NCI-H1417 treated with DMSO at 0.1 percent for 48 hours (cell line): ENCODE measurements around the gene WNT3A.

Source experiments
- DNase-seq: peaks from one replicate; lab custom pipeline; 2025; lab: John Stamatoyannopoulos, UW

Gene WNT3A

GRCh38 chr1:227999056-227999930 is 7.5 kb upstream of the WNT3A start:
- no peak for DNase-seq

DNA sequence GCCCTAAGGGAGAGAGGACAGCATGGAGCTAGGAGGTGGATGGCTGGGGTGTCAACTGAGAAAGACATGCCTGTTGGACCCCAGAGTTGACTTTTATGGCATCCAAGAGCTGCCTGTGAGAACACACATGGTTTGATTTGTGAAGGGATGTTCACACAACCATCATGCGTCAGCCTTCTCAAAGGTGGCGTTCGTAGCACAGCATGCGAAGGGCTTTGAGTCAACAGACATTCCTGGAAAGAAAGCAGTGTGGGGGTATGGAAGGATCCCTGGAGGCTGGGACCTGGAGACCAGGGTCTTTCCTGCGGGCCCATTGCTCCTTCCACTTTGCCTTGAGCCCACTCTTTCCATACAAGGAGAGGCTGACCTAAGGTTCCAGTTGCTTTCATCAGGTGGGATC is 6.4 kb upstream of the WNT3A start:
- no peak for DNase-seq

DNA sequence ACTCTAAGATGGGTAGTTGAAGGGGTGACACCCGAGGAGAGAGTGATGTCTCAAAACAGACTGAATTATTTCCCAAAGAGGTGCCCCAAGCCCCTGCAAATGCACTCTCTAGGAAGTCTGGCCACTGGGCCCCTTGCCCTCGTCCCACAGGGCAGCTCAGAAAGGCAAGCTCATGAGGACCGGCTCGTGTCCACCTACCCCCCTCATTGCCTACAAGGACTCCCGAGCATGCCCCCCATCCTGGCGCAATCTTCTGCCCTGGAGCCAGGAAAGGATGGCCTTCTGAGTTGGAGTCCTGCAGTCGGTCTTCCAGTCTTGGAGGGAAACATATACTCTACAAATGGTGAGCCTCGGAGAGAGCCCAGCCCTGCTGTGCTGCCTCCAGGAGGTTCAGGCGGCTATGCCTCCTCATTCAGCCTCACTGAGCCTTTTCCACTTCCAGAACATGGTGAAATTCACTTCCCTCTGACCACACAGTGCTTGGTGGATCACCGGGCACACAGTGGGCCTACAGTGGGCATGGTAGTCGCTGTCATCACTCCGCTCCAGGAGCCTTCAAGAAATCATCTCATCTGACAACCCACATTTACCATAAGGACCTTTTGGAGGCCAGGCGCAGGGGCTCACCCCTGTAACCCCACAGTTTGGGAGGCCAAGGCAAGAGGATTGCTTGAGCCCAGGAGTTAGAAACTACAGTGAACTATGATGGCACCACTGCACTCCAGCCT is 5.8 kb upstream of the WNT3A start:
- no peak for DNase-seq

- DNase-seq = no peak
These were observed 4.9 kb upstream of the WNT3A start for GRCh38 chr1:228001738-228002535.

DNA sequence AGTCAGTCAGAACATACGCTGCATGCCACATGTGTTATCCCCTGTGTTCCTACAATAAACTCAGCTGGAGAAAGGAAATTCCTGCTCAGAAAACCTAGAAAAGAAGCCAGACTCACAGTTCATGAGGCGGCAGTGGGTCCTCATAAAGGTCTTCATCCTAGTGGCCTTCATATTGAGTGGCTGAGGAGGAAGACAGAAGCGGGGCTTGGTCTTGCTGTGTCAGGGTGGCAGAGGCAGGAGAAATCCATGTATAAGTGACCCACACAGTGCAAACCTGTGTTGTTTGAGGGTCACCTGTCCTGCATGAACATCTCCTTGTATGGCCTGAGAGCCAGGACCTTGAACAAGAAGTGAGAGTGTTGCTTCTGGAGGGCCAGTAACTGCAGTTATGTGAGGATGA is 4.0 kb upstream of the WNT3A start:
- DNase-seq = no peak

DNA sequence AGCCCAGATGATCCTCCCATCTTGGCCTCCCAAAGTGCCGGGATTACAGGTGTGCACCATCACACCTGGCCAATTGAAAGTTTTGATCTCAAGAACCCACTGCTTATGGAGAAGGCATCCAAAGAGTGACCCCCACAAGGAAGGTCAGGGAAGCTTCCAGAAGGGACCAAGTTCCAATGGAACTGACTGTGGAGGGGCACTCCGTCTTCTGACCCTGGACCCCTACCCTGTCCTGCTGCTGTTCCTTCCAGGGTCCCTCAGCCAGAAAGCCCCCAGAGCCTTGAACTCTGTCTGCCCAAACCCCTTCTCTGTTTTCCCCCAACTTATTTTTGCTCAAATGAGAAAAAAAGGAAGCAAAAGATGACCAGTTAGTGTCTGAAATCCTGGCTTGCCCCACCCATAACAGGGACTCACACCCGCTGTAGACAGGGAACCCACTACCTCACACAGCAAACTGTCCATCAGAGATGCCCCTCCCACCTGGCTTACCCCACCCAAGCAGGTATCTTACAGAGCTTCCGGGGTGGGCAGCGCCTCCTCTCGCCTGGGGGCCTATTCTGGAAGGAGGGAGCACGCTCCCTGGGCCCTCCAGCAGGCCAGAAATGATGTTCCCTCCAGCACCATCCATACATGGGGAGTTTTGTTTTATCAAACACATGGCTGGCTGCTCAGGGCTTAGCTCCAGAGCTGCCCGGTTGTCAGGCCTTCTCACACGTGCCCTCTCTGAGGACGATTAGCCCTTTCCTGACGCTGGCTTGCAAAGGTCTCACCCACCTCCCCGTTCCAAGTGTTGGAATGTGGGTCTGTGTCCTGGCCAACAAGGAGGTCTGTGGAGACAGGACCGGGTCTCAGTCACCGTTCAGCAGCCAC is 3.1 kb upstream of the WNT3A start:
- DNase-seq = no peak

DNA sequence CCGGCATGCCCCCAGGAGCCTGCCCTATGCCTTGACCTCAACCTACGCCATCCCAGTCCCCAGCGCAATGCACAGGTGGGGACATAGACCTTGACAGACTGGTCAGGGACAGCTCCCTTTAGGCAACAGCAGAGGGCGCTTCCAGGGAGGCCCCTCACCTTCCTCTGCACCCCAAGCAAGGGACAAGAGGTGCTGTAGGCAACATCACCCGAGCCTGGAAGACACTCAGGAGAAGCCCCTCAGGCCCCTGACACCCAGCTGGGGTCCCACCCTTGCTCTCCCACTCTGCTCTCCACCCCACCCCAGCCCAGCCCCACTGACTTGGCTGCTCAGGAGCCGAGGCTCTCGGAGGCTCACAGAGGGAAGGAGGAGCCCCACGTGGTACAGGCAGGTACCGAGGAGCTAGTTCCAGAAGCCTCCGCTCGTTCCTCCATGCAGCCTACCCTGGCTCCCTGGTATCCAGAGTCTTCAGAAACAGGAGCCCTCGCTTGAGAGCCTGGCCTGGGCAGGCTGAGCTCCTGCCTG is 2.4 kb upstream of the WNT3A start:
- DNase-seq = no peak

- no peak for DNase-seq
These were observed 1.8 kb upstream of the WNT3A start for GRCh38 chr1:228004856-228005462.

DNA sequence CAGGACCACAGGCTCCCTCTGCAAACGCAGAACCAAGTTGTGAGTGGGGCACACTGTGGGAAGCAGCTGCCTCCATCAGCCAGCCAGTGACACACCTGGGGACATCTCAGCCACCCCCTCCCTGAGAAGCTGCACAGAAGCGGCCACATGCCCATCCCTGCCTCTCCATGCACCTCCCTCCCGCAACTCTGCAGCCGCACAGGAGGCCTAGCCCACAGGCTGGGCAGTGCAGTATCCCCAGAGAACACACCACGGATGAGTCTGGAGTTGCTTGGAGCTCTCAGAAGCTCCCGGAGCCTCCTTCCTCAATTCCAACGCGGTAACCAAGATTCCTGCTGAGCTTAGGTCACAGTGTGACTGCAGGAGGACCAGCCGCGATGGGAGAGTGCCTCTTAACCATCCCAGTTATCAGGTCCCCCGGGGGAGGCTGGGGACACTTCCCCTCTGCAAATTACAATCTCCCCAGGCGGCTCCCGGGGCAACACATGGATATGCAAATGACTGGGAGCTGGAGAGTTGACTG is 1.2 kb upstream of the WNT3A start:
- DNase-seq = no peak

GRCh38 chr1:228006034-228006785 is 588 bp upstream of the WNT3A start:
- no peak for DNase-seq

- no peak for DNase-seq
These were observed 427 bp downstream of the WNT3A start for GRCh38 chr1:228007049-228007800.

GRCh38 chr1:228007801-228008341 is 1.1 kb downstream of the WNT3A start:
- no peak for DNase-seq

- DNase-seq = no peak
These were observed 1.8 kb downstream of the WNT3A start for GRCh38 chr1:228008391-228009115.

- DNase-seq = no peak
These were observed 2.5 kb downstream of the WNT3A start for GRCh38 chr1:228009116-228009827.

DNA sequence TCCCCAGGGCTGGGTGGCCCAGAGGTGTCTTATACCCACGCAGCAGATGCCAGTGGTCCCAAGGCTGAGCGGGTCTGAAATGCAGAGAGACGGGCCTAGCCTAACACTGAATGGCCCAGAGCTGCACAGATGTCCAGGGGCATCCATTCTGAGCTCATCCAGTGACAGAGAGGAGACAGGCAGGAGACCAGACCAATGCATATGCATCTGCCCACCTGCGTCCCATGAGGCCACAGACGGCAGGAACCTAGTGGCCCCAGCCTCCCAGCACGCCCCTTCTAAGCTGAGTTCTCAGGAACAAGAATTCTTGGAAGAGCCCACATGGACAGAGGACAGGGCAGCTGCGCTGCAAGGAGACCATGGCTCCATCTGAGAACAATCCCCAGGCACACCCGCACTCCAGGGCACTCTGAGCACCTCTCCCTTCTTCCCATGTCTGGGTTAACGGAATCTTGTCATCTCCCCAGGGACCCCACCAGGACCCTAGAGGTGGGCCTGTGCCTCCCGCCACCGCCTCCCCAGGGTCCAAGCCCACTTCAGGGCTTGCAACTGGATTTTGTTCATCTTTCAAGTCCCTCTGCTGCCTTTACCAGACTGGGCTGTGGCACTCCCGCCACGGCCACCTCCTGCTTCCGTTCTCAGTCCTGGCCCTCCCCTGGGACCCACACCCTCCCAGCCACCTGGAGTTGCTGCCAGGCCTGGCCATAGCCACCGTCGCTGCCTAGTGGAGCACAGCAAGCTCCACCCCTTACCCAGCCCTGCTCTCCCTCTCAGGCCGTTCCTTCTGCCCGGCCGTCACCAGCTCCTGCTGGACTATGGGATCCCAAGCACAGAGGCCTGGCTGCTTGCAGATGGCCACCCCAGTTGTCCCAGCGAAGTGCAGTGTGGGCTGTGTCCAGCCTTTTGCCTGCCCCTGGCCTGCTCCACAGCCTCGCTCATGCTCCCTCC is 3.3 kb downstream of the WNT3A start:
- no peak for DNase-seq

- DNase-seq = no peak
These were observed 4.1 kb downstream of the WNT3A start for GRCh38 chr1:228010921-228011320.
